ENCODE results near the gene TNFAIP8L1.

Gene TNFAIP8L1

GRCh38 chr19:4638317-4638716, 999 bp upstream of the TNFAIP8L1 start:
- H3K4me3 ChIP-seq (replicated peaks in 1 of 2; ENCODE audit: low read depth in 2 of 2, low read length in 2 of 2): no peak overlapping the region
- peak; percentile 33 to 43 for DNase-seq (ENCODE audit: low read depth in 2 of 2)
- no peak for TF ChIP-seq CTCF (IDR thresholded peaks at IDR 0.05; ENCODE audit: low read depth, low read length)

GRCh38 chr19:4639531-4640246, 373 bp downstream of the TNFAIP8L1 start:
- no peak for TF ChIP-seq CTCF (IDR thresholded peaks at IDR 0.05; ENCODE audit: low read depth, low read length)
- DNase-seq (ENCODE audit: low read depth in 2 of 2): peak in 1 of 2 donors; percentile 31
- peak overlapping the region; percentile 91 to 92 for H3K4me3 ChIP-seq (replicated peaks in 1 of 2; ENCODE audit: low read depth in 2 of 2, low read length in 2 of 2)

- peak overlapping the region; percentile 91 to 92 for H3K4me3 ChIP-seq (replicated peaks in 1 of 2; ENCODE audit: low read depth in 2 of 2, low read length in 2 of 2)
- DNase-seq (ENCODE audit: low read depth in 2 of 2): no peak
- TF ChIP-seq CTCF (IDR thresholded peaks at IDR 0.05; ENCODE audit: low read depth, low read length): no peak
Observed at GRCh38 chr19:4640247-4641000, 1.1 kb downstream of the TNFAIP8L1 start.

GRCh38 chr19:4641132-4641531, 1.8 kb downstream of the TNFAIP8L1 start:
- TF ChIP-seq CTCF (IDR thresholded peaks at IDR 0.05; ENCODE audit: low read depth, low read length): no peak
- DNase-seq (ENCODE audit: low read depth in 2 of 2): no peak
- H3K4me3 ChIP-seq (replicated peaks in 1 of 2; ENCODE audit: low read depth in 2 of 2, low read length in 2 of 2): no peak overlapping the region

- no peak overlapping the region for H3K4me3 ChIP-seq (replicated peaks in 1 of 2; ENCODE audit: low read depth in 2 of 2, low read length in 2 of 2)
- no peak for TF ChIP-seq CTCF (IDR thresholded peaks at IDR 0.05; ENCODE audit: low read depth, low read length)
- DNase-seq (ENCODE audit: low read depth in 2 of 2): no peak
Observed at GRCh38 chr19:4642625-4643024, 3.3 kb downstream of the TNFAIP8L1 start.

GRCh38 chr19:4645718-4646117, 6.4 kb downstream of the TNFAIP8L1 start:
- no peak for TF ChIP-seq CTCF (IDR thresholded peaks at IDR 0.05; ENCODE audit: low read depth, low read length)
- no peak overlapping the region for H3K4me3 ChIP-seq (replicated peaks in 1 of 2; ENCODE audit: low read depth in 2 of 2, low read length in 2 of 2)
- DNase-seq (ENCODE audit: low read depth in 2 of 2): no peak

Measured in cardiac fibroblast (primary cell).